Thyroid gland (tissue), 4 donors: ENCODE results near the gene UFD1. TPM values are rescaled to one million over a fixed set of nuclear protein-coding genes. Genes with fewer than 3 reads are reported as not detected.

ENCODE experiments used
- DNase-seq, 2 donors: peaks; one replicate each; pipeline ENCODE4 v3.0.0-alpha.2; 2019
- H3K27ac ChIP-seq, 3 donors: fragments of 200-600 bp; sonication (generic); 1 replicate in 2 of 3; 2 replicates in 1 of 3; pipeline ENCODE4 v1.5.1; 2016 to 2019; ENCODE audit warnings: mild to moderate bottlenecking in 1 of 3, moderate library complexity in 1 of 3
- H3K27me3 ChIP-seq: fragments of 200-600 bp; sonication (generic); one replicate; pipeline ENCODE4 v1.5.1; 2019
- H3K36me3 ChIP-seq, 2 donors: fragments of 200-600 bp; sonication (generic); one replicate each; pipeline ENCODE4 v1.5.1; 2016 to 2019
- H3K4me1 ChIP-seq, 2 donors: fragments of 200-600 bp; sonication (generic); one replicate each; pipeline ENCODE4 v1.5.1; 2017 to 2019
- H3K4me3 ChIP-seq, 3 donors: fragments of 200-600 bp; sonication (generic); replicated peaks in 1 of 3; 1 replicate in 2 of 3; 2 replicates in 1 of 3; pipeline ENCODE4 v1.5.1; 2016; ENCODE audit warnings: mild to moderate bottlenecking in 1 of 3
- H3K9me3 ChIP-seq: fragments of 200-600 bp; sonication (generic); one replicate; pipeline ENCODE4 v1.5.1; 2017
- POLR2A ChIP-seq, 2 donors: fragments of 450-650 bp; IDR thresholded peaks; one replicate each; pipeline ENCODE4 v1.6.1; 2017; ENCODE audit warnings: antibody characterized with exemption in 2 of 2, mild to moderate bottlenecking in 2 of 2, moderate library complexity in 1 of 2
- WGBS, 2 donors: methylation state at CpG; one replicate each; pipeline ENCODE4 v1.1.5; 2017; 5-methylcytosine and 5-hydroxymethylcytosine counted together
- intact Hi-C: fragments of 100-400 bp; cut with DNase I; formaldehyde crosslinking; loops from one replicate; pipeline ENCODE4 v1.15.1; 2023
- total RNA-seq, 4 donors: library from RNA; depleted of rRNA; stranded (reverse); fragments of >200 nt; gene quantifications; one replicate each; pipeline ENCODE4 v1.2.3, GENCODE V29; 2016
- TF ChIP-seq, protein P1 (sequence below), 6 experiments: fragments of 200-600 bp in 3 of 6; fragments of 450-650 bp in 3 of 6; sonication (generic) in 3 of 6; IDR thresholded peaks; one replicate each; pipeline ENCODE4 v1.5.1; 2016 to 2019; ENCODE audit warnings: antibody characterized with exemption in 6 of 6, mild to moderate bottlenecking in 2 of 6, inconsistent platforms in 1 of 6, moderate library complexity in 1 of 6

UFD1 gene
- total RNA-seq, 4 donors from 2014 or later, result 29.3 to 52.7 (median 44.2) TPM

DNA sequence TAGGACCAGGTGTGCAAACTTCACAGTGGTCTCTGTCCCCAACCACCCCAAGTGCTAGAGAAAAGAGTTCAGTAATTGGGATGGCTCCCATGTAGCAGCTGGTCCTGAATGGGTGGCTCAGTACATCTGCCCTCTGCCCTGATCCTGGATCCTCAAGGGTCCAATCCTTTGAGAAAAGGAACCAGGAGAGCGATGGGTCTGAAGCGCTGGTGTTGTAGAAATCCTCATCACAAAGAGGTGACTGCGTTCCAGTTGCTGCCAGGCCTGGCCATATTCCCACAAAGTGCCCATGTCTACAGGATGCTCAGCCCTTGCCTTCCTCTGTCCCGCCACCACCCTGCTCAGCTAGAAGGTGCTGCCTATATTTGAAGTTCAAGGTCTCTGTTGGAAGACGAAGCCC is 25.3 kb downstream of the UFD1 start:
- Histone ChIP-seq H3K27ac (no peak overlapping the region), H3K27me3 (no peaks in the 10 kb centered on the region), H3K4me3 (no peak overlapping the region), H3K9me3 (no peaks in the 10 kb centered on the region), H3K36me3 (peaks cover 38 to 58% of the 10 kb centered on the region in 2 donors), H3K4me1 (peaks cover 2 to 3% of the 10 kb centered on the region in 2 donors)
- intact Hi-C loops, result no loop called here
- 87 to 94% methylated on average over 5 of the region's 5 CpGs for WGBS, 2 donors
- TF ChIP-seq POLR2A (IDR thresholded peaks at IDR 0.05), result no peak
- TF ChIP-seq, protein P1, sequence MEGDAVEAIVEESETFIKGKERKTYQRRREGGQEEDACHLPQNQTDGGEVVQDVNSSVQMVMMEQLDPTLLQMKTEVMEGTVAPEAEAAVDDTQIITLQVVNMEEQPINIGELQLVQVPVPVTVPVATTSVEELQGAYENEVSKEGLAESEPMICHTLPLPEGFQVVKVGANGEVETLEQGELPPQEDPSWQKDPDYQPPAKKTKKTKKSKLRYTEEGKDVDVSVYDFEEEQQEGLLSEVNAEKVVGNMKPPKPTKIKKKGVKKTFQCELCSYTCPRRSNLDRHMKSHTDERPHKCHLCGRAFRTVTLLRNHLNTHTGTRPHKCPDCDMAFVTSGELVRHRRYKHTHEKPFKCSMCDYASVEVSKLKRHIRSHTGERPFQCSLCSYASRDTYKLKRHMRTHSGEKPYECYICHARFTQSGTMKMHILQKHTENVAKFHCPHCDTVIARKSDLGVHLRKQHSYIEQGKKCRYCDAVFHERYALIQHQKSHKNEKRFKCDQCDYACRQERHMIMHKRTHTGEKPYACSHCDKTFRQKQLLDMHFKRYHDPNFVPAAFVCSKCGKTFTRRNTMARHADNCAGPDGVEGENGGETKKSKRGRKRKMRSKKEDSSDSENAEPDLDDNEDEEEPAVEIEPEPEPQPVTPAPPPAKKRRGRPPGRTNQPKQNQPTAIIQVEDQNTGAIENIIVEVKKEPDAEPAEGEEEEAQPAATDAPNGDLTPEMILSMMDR (IDR thresholded peaks at IDR 0.05), result no peak
- DNase-seq, result no peak

DNA sequence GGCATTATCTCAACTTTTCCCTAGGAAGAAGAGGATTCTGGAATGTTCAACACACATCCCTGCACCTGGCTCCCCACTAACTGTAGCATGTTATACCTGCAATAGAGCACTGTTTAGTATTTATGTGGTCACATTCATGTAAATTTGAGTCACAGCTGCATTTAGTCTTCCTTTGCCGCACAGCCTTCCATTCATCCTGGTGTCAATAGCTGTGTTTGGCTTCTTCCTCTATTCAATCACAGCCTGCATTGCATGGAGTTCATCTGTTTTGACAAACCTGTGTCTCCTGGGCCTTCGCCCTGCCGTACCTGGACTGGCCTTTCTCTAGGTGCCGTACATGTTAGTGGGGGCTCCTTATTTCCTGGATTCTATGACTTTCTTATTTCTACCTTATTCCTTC is 27.4 kb downstream of the UFD1 start:
- no peak for TF ChIP-seq POLR2A (IDR thresholded peaks at IDR 0.05)
- TF ChIP-seq, protein P1 (IDR thresholded peaks at IDR 0.05), result no peak
- DNase-seq, result no peak

GRCh38 chr22:19450363-19451175 is 28.4 kb downstream of the UFD1 start:
- Histone ChIP-seq H3K36me3 (peaks cover 21 to 34% of the 10 kb centered on the region in 2 donors), H3K4me3 (no peak overlapping the region), H3K27ac (no peak overlapping the region), H3K27me3 (no peaks in the 10 kb centered on the region), H3K9me3 (no peaks in the 10 kb centered on the region), H3K4me1 (peaks cover 19 to 21% of the 10 kb centered on the region in 2 donors)
- 86 to 88% methylated on average over 8 of the region's 8 CpGs for WGBS, 2 donors
- TF ChIP-seq, protein P1 (IDR thresholded peaks at IDR 0.05), result no peak
- TF ChIP-seq POLR2A (IDR thresholded peaks at IDR 0.05), result no peak
- intact Hi-C loops, result no loop called here
- no peak for DNase-seq

More for the DNA sequence above, 27.4 kb downstream of the UFD1 start:
- no peaks in the 10 kb centered on the region for H3K9me3 ChIP-seq
- no peak overlapping the region for H3K4me3 ChIP-seq
- no peak overlapping the region for H3K27ac ChIP-seq
- intact Hi-C loops, result no loop called here
- WGBS, 2 donors, result 98 to 99% methylated on average over 4 of the region's 4 CpGs
- H3K36me3 ChIP-seq, result peaks cover 31 to 44% of the 10 kb centered on the region in 2 donors
- no peaks in the 10 kb centered on the region for H3K27me3 ChIP-seq
- H3K4me1 ChIP-seq, result peaks cover 11% of the 10 kb centered on the region in 2 donors

DNA sequence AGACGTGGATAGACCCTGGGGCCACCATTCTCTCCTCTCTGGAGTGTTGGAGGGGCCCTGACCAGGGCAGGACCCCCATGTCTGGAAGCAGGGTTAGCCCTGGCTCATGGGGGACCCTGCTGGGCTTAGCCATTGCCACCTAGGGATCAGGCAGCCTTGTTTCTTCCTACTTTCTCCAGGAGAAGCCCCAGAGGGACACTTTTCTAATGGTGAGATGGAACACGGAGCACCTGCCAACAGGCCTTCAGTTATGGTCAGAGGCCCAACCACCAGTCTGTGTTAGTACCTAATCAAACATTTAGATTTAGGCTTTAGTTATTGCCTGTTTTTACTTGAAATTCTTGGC is 29.6 kb downstream of the UFD1 start:
- Histone ChIP-seq H3K9me3 (no peaks in the 10 kb centered on the region), H3K27ac (no peak overlapping the region), H3K27me3 (no peaks in the 10 kb centered on the region), H3K36me3 (peaks cover 10 to 22% of the 10 kb centered on the region in 2 donors), H3K4me1 (peaks cover 22 to 29% of the 10 kb centered on the region in 2 donors), H3K4me3 (no peak overlapping the region)
- TF ChIP-seq, protein P1 (IDR thresholded peaks at IDR 0.05), result no peak
- no peak for TF ChIP-seq POLR2A (IDR thresholded peaks at IDR 0.05)
- no peak for DNase-seq
- WGBS, 2 donors, result 77 to 84% methylated on average over 2 of the region's 2 CpGs
- intact Hi-C loops, result loop anchor here (10.0 kb wide), 1 partner anchor 55 kb away; no protein-coding TSS in a partner anchor

DNA sequence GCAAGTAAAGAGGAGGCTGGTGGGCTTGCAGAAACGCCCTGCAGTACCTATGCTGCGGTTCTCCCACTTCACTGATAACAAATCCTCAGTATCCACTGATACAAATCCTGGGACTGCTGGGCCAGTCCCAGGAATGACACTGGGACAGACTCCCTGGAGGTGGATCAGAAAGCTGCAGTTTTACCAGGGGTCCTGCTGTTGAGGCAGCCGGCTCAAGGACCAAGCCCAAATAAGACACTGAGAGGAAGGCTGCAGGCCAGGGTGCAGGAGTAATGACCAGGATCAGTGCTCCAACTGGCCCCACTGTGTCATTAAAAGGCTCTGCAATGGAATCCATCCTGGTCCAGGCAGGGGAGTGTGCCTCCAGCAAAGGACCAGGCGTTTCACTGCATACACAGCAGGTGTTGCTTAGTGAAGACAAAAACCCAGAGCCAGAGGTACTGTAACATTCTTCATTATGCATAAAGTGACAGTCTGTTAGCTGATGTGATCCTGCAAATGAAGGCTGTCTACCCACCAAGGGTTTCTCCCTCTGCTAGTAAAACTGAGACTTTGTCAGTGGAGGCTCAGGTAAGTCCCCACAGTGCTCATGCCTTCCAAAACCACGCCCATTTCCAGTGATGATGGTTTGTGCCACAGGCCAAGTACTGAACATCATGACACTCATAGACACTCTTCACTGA is 30.1 kb downstream of the UFD1 start:
- Histone ChIP-seq H3K27ac (no peak overlapping the region), H3K4me3 (no peak overlapping the region), H3K36me3 (peaks cover 7 to 20% of the 10 kb centered on the region in 2 donors), H3K27me3 (no peaks in the 10 kb centered on the region), H3K9me3 (no peaks in the 10 kb centered on the region), H3K4me1 (peaks cover 22 to 29% of the 10 kb centered on the region in 2 donors)
- no peak for DNase-seq
- TF ChIP-seq, protein P1 (IDR thresholded peaks at IDR 0.05), result no peak
- TF ChIP-seq POLR2A (IDR thresholded peaks at IDR 0.05), result no peak
- intact Hi-C loops, result loop anchor here (10.0 kb wide), 1 partner anchor 54 kb away; no protein-coding TSS in a partner anchor
- 60 to 77% methylated on average over 4 of the region's 5 CpGs for WGBS, 2 donors
